Tongue (tissue), 2 donors: ENCODE data around the gene PTF1A. TPM values are rescaled to one million over a fixed set of nuclear protein-coding genes. Genes with fewer than 3 reads are reported as not detected.

Experiments
- DNase-seq: peaks from one replicate; pipeline ENCODE4 v3.0.0-alpha.2; 2015
- total RNA-seq: library from RNA; depleted of rRNA; stranded (reverse); fragments of >200 nt; gene quantifications from one replicate; pipeline ENCODE4 v1.2.3, GENCODE V29; 2014

The PTF1A gene
- total RNA-seq, 1 donor from 2014 or later, result not detected

DNA sequence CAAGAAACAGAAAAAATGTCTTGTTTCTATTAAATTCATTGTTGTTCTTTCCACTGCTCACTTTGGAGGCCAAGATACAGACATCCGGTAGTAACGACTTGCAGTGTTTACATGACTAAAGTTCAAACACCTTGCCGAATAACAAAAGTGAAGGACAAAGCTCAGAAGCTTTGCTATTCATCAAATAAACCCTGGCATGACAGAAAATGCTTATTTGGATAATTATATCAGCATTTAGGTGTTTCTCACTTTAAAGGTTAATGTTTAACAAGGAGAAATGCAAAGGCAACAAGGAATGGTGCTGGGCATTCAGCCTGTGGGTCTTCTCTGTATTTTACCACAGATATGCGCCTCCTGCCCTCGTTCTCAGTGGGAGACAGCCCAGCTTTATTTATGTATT lies 5.4 kb upstream of the PTF1A start:
- DNase-seq, result no peak

DNA sequence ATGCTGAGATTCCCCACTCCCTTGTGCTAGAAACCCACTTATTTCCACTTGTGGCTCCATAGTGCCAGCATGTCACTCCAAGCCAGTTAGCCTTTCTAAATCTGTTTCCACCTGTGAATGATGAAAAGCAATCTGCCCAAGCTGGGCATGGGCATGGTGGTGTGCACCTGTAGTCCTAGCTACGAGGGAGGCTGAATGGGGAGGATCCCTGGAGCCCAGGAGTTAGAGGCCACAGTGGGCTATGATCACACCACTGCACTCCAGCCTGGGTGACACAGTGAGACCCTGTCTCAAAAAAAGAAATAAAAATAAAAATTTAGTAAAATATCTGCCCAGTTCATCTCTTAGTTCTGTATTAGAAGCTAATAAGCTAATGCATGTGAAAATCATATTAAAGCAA lies 5.0 kb upstream of the PTF1A start:
- DNase-seq, result no peak

GRCh38 chr10:23189024-23189423 lies 3.1 kb upstream of the PTF1A start:
- DNase-seq, result no peak

DNA sequence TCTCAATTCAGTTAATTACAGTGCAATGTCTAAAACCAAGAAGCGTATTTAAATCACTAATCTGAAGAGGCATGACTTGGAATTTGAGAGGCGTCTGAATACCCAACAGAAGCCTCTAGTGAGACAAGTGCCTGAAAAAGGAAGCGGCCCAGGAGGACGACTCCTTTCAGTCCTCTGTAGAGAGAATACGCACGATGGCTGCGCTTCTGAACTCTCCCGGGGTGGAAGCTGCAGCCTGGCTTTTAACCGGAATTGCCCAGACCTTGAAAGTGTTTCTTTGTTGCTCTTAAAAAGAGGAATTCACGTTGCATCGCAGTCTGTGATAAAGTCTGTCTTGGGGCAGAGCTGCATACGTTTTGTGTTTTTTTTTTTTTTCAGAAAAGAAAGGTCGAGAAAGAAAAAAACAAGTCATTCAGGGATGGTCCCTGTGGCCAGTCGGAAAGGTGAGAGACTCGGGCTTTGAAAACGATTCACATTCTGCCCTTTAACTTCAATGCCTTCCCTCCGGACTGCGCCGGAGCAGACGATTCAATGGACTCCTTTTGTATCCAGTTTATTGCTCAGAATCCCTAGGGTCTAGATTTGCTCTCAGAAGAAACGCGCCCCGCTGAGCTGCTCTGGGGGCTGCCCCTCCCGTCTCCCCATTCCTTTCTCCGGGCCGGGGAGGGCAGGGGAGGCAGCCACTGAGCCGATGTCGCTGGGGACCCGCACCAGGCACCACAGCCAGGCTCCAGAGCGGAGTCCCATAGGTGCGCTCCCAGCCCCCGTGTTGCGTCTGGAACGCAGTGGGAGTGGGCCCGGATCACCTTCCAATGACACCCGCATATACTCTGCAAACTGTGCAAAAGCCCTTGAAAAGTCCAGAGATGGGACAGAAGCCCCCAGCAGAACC lies 994 bp upstream of the PTF1A start:
- DNase-seq, result no peak

- peak; percentile 26 for DNase-seq
Measured at GRCh38 chr10:23192712-23193434, 761 bp downstream of the PTF1A start.

DNA sequence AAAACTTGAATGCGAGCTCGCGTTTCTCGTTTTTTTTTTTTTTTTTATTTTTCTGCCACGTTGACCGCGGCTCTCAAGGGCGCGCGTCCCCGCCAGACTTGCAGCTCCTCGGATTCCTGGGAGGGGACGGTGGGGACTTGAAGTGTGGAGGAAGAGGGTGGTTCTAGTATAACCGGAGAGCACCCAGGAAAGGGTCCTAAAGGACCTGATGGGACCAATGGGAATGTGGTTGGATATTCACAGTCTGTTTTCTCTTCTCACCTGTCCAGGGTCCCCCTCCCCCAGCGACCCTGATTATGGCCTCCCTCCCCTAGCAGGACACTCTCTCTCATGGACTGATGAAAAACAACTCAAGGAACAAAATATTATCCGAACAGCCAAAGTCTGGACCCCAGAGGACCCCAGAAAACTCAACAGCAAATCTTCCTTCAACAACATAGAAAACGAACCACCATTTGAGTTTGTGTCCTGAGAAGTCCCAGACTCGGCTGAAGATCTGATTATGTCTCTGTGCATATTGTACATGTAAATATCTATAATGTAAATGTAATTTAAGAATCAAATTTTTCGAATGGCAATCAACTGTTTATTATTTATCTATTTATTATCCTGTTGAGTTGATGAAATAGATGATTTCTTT lies 1.4 kb downstream of the PTF1A start:
- DNase-seq, result no peak

- no peak for DNase-seq
Measured at GRCh38 chr10:23194471-23194965, 2.4 kb downstream of the PTF1A start.

GRCh38 chr10:23194966-23195845 lies 3.1 kb downstream of the PTF1A start:
- no peak for DNase-seq

GRCh38 chr10:23195846-23196600 lies 3.9 kb downstream of the PTF1A start:
- DNase-seq, result no peak

- no peak for DNase-seq
Measured at GRCh38 chr10:23196915-23197314, 4.8 kb downstream of the PTF1A start.

- peak; percentile 78 for DNase-seq
Measured at GRCh38 chr10:23197416-23197861, 5.3 kb downstream of the PTF1A start.

- DNase-seq, result no peak
Measured at GRCh38 chr10:23198610-23198939, 6.5 kb downstream of the PTF1A start.

GRCh38 chr10:23198940-23199767 lies 7.0 kb downstream of the PTF1A start:
- no peak for DNase-seq

GRCh38 chr10:23199768-23200511 lies 7.8 kb downstream of the PTF1A start:
- DNase-seq, result no peak

GRCh38 chr10:23200586-23200985 lies 8.5 kb downstream of the PTF1A start:
- no peak for DNase-seq

DNA sequence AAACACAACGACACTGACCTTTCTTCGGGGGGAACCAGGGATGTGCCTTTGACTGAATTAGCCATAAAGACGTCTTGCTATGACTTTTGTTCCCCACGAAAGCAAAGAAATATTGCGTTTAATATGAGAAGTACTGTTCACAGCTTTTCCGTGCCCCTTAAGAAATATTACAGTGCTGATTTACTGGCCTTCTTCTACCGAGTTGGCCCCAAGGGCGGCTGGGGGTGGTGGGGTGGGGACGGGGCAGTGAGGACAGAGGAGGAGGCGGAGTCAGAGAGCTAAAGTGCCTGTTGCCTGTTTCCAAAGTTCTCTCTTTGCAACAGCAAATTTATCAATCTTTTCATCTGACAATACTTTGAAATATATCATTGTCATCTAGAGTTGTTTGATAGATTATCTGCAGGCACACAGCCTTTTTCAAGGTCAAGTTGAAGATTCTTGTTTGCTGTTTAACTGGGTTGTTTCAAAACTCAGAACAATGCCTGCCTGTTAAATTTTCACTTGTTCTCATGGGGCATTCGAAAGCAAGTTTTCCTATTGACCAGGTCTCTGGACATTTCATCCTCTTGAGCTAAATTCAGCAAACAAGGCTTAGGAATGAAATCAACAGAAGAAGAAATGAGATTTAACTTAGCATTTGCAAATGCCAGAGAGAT lies 9.0 kb downstream of the PTF1A start:
- DNase-seq, result no peak

DNA sequence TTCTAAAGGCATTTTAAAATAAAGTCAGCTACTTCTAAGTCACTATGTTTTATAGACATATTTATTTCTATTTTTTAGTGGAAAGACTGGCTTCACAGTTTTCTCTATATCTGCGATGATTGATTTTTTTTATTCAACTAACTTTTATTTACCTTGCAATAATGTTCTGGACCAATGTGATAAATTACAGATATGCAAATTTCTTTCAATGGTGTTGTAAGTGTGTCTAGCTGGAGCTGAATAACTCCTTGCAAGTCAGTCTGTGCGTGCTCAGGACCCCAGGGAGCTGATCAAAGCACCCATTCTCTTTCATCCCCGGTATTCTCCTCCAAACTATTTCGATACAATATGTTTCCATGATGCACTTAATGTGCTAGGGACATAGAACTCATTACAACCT lies 9.7 kb downstream of the PTF1A start:
- no peak for DNase-seq

GRCh38 chr10:23202779-23203178 lies 10.7 kb downstream of the PTF1A start:
- DNase-seq, result no peak
